ENCODE measurements around the gene ALAS1. TPM values are rescaled to one million over a fixed set of nuclear protein-coding genes. Genes with fewer than 3 reads are reported as not detected.

ALAS1 gene
- total and polyA plus RNA-seq, 9 of the 15 experiments (the other 6 are each of a cell fraction or from before 2014, with no cell fraction given): 21.4 to 49.5 (median 34.4) TPM

DNA sequence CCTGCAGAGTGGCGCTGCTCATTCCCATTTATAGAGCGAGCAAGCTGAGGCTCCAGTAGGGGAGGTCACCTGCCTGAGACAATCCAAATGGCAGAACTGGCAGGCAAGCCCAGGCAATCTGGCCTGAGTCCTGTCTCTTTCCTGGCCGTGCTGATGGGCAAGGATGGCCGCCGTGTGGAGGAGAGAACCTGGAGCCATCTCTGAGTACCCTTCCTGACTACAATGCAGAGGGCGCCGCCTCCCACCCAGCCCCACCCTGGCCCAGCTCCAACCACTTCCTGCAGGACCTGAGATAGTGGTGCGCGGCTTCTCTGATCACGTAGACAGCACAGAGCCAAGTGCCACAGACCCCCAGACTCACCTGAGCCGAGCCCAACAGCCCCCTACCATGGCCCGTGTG lies 20.5 kb downstream of the ALAS1 start:
- Histone ChIP-seq H3K36me3 (ENCODE audit: control insufficient read depth, insufficient read depth, low read length) (peaks cover 17% of the 10 kb centered on the region), H3K4me3 (no peak overlapping the region), H3K9ac (ENCODE audit: insufficient read depth in 1 of 2, low read depth in 2 of 2, low read length in 2 of 2) (peak overlapping the region in 1 of 2 experiments; percentile 84; a peak in 3 of 4 replicates), H3K9me3 (replicated peaks; ENCODE audit: control insufficient read depth, insufficient read depth, low read depth, low read length) (no peaks in the 10 kb centered on the region), H4K20me1 (replicated peaks; ENCODE audit: control insufficient read depth, insufficient read depth, low read length) (no peaks in the 10 kb centered on the region), H3K4me1 (replicated peaks in 1 of 2; ENCODE audit: control insufficient read depth in 2 of 2, insufficient read depth in 2 of 2, low read length in 2 of 2) (peaks cover 27 to 52% of the 10 kb centered on the region in 2 experiments), H3K27ac (ENCODE audit: extremely low read depth, low read depth, low read length) (no peak overlapping the region; the same call in 2 of the 3 replicates), H3K27me3 (ENCODE audit: control insufficient read depth in 2 of 2, insufficient read depth in 2 of 2, low read length in 2 of 2) (no peaks in the 10 kb centered on the region), H3K9me1 (ENCODE audit: control insufficient read depth, insufficient read depth, low read length) (no peaks in the 10 kb centered on the region), H3K4me2 (ENCODE audit: insufficient read depth, low read length) (peak overlapping the region; percentile 59), H3K79me2 (ENCODE audit: control insufficient read depth, insufficient read depth, low read length) (no peaks in the 10 kb centered on the region), H2AFZ (ENCODE audit: low read depth, low read length) (peak overlapping the region; percentile 74)
- 20% methylated on average over 9 of the region's 12 CpGs for WGBS (ENCODE audit: insufficient coverage, low coverage, missing lambda C conversion rate)
- DNase-seq (ENCODE audit: extremely low read depth in 1 of 4, low spot score in 3 of 4) (peak; percentile 49 to 61 (median 52)), FAIRE-seq (no peak), ATAC-seq (peak; percentile 64)
- CTCF ChIA-PET (ENCODE audit: low intra/inter-chr PET ratio): no interaction called here
- POLR2A ChIA-PET: interaction anchor here (0.6 kb wide), 1 partner anchor 141 kb away, joined by 3 read pairs; no protein-coding TSS in a partner anchor
- intact Hi-C loops (cut with micrococcal nuclease): no loop called here
- BruUV-seq (replicated peaks): no TSS peak
- in situ Hi-C loops (cut with MboI): no loop called here
- TF ChIP-seq, protein P1, sequence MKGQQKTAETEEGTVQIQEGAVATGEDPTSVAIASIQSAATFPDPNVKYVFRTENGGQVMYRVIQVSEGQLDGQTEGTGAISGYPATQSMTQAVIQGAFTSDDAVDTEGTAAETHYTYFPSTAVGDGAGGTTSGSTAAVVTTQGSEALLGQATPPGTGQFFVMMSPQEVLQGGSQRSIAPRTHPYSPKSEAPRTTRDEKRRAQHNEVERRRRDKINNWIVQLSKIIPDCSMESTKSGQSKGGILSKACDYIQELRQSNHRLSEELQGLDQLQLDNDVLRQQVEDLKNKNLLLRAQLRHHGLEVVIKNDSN (CRISPR knock-in tag; IDR thresholded peaks at IDR 0.05): no peak
- no peak for TF ChIP-seq ZNF253 (CRISPR knock-in tag; conservative IDR thresholded peaks at IDR 0.05)
- TF ChIP-seq, protein P2, sequence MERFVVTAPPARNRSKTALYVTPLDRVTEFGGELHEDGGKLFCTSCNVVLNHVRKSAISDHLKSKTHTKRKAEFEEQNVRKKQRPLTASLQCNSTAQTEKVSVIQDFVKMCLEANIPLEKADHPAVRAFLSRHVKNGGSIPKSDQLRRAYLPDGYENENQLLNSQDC (CRISPR knock-in tag; IDR thresholded peaks at IDR 0.05): no peak
- TF ChIP-seq, protein P3, sequence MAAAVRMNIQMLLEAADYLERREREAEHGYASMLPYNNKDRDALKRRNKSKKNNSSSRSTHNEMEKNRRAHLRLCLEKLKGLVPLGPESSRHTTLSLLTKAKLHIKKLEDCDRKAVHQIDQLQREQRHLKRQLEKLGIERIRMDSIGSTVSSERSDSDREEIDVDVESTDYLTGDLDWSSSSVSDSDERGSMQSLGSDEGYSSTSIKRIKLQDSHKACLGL (CRISPR knock-in tag; IDR thresholded peaks at IDR 0.05; ENCODE audit: borderline replicate concordance, poor library complexity, severe bottlenecking): no peak
- TF ChIP-seq, protein P4, sequence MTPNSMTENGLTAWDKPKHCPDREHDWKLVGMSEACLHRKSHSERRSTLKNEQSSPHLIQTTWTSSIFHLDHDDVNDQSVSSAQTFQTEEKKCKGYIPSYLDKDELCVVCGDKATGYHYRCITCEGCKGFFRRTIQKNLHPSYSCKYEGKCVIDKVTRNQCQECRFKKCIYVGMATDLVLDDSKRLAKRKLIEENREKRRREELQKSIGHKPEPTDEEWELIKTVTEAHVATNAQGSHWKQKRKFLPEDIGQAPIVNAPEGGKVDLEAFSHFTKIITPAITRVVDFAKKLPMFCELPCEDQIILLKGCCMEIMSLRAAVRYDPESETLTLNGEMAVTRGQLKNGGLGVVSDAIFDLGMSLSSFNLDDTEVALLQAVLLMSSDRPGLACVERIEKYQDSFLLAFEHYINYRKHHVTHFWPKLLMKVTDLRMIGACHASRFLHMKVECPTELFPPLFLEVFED (CRISPR knock-in tag; conservative IDR thresholded peaks at IDR 0.05): no peak
- TF ChIP-seq, protein P5, sequence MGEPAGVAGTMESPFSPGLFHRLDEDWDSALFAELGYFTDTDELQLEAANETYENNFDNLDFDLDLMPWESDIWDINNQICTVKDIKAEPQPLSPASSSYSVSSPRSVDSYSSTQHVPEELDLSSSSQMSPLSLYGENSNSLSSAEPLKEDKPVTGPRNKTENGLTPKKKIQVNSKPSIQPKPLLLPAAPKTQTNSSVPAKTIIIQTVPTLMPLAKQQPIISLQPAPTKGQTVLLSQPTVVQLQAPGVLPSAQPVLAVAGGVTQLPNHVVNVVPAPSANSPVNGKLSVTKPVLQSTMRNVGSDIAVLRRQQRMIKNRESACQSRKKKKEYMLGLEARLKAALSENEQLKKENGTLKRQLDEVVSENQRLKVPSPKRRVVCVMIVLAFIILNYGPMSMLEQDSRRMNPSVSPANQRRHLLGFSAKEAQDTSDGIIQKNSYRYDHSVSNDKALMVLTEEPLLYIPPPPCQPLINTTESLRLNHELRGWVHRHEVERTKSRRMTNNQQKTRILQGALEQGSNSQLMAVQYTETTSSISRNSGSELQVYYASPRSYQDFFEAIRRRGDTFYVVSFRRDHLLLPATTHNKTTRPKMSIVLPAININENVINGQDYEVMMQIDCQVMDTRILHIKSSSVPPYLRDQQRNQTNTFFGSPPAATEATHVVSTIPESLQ (CRISPR knock-in tag; IDR thresholded peaks at IDR 0.05): no peak
- no peak for TF ChIP-seq MAFG (tag; conservative IDR thresholded peaks at IDR 0.05)
- TF ChIP-seq ZBTB7A (IDR thresholded peaks at IDR 0.05; ENCODE audit: borderline replicate concordance, control insufficient read depth, low read depth, low read length): peak; percentile 44; the same call in 1 of the 2 replicates
- TF ChIP-seq ZNF384 (IDR thresholded peaks at IDR 0.05; ENCODE audit: low read depth, low read length): no peak
- peak; percentile 60 for TF ChIP-seq NFIC (IDR thresholded peaks at IDR 0.05)
- no peak for TF ChIP-seq CBFB (CRISPR knock-in tag; IDR thresholded peaks at IDR 0.05)
- TF ChIP-seq, protein P6, sequence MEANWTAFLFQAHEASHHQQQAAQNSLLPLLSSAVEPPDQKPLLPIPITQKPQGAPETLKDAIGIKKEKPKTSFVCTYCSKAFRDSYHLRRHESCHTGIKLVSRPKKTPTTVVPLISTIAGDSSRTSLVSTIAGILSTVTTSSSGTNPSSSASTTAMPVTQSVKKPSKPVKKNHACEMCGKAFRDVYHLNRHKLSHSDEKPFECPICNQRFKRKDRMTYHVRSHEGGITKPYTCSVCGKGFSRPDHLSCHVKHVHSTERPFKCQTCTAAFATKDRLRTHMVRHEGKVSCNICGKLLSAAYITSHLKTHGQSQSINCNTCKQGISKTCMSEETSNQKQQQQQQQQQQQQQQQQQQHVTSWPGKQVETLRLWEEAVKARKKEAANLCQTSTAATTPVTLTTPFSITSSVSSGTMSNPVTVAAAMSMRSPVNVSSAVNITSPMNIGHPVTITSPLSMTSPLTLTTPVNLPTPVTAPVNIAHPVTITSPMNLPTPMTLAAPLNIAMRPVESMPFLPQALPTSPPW (CRISPR knock-in tag; IDR thresholded peaks at IDR 0.05): 0 out of 2 replicates have a peak, but pooled peaks have one; percentile 21

Measured in K562 (cell line).